Epithelial cell of esophagus (primary cell): ENCODE measurements around the gene ST3GAL5.

ENCODE experiments used
- DNase-seq: peaks from one replicate; pipeline ENCODE4 v3.0.0; 2010; ENCODE audit warnings: low read depth
- H3K4me3 ChIP-seq: 2 replicates; pipeline ENCODE4 v1.5.1; 2011; ENCODE audit warnings: mild to moderate bottlenecking, low read length, control low read depth
- TF ChIP-seq, protein P1 (sequence below): IDR thresholded peaks from 2 replicates; pipeline ENCODE4 v1.5.1; 2011; ENCODE audit warnings: low read depth, mild to moderate bottlenecking, low read length, control low read depth, inconsistent platforms; ENCODE audit not compliant: insufficient read depth; ENCODE audit errors: missing control alignments

The ST3GAL5 gene

DNA sequence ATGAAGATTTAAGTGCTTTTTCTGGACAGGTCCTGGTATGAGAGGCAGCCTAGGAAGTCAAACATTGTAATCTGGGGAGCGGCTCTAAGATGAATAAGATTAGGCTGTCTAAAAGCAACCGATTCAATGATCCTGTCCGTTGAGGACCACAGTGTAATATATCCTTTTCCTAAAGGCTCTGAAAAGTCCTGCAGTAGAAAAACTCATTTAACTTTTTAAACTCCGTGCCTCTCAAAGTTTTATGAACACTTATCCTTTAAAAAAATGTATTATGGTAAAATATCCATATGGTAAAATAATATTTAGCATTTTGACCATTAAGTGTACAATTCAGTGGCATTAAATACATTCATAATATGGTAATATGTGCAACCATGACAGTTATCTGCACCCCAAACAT lies 95.2 kb downstream of the ST3GAL5 start:
- DNase-seq: no peak
- no peak overlapping the region for H3K4me3 ChIP-seq
- TF ChIP-seq, protein P1, sequence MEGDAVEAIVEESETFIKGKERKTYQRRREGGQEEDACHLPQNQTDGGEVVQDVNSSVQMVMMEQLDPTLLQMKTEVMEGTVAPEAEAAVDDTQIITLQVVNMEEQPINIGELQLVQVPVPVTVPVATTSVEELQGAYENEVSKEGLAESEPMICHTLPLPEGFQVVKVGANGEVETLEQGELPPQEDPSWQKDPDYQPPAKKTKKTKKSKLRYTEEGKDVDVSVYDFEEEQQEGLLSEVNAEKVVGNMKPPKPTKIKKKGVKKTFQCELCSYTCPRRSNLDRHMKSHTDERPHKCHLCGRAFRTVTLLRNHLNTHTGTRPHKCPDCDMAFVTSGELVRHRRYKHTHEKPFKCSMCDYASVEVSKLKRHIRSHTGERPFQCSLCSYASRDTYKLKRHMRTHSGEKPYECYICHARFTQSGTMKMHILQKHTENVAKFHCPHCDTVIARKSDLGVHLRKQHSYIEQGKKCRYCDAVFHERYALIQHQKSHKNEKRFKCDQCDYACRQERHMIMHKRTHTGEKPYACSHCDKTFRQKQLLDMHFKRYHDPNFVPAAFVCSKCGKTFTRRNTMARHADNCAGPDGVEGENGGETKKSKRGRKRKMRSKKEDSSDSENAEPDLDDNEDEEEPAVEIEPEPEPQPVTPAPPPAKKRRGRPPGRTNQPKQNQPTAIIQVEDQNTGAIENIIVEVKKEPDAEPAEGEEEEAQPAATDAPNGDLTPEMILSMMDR: no peak

DNA sequence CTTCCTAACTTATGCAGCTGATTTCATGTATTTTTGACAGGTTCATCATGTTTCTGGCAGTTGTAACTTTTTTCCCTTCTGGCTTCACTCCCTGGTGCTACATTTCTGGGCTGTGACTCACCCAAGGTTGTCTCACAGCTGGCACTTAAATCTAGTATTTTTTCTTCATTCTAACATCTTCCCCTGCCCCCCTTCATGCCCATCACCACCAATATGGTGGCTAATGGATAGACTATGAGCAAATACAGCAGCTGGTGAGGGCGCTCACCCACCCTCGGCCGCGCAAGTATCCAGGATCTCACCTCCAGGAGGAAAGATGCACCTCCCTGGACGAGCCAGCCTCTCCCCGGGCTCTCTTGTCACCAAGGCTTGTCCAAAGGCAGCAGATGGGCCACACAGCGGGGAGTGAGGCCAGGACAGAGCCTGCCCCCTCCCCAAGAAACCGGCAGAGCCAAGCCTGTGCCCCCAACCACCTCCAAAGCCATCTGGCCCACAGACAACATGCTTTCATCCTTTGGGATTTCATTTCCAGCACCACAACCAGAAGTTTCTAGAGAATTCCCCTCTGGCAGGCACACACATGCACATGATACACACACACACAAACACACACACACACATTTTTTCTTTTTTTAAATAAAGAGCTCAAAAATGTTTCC lies 95.9 kb downstream of the ST3GAL5 start:
- H3K4me3 ChIP-seq: no peak overlapping the region
- TF ChIP-seq, protein P1: no peak
- DNase-seq: peak; percentile 70

- H3K4me3 ChIP-seq: no peak overlapping the region
- DNase-seq: no peak
- TF ChIP-seq, protein P1: no peak
Observed at GRCh38 chr2:85791704-85792565, 96.9 kb downstream of the ST3GAL5 start.

DNA sequence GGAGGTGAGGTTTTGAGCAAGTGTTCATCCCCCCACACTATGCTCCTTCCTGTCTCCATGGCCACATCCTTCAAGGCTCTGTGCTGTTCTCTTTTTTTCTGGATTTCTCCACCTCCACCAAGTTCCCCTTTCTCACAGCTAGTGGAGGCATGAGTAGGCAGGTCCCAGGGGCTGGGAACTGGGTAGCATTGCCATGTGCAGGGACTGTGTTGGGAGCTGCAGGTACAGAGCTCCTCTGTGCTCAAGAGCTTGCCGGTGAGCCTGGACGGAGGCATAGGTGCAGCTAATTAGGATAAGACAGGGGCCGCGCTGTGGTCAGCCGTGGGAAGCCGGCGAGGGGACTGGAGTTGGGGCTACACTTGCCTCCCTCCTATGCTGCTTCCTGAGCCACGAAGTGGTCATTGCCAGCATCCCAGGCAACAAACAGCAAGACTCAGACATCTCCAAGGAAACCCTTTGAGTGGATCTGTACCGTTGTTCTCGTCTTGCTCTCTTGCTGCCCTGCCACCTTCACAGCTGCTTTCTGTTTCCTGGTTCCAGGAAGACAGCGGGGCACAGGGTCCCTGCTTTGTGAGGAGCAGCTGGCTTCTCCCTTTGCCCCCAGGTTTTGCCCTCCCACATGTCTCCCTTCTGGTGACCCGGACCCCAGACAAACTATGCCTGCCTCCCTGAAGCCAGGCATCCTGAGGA lies 98.1 kb downstream of the ST3GAL5 start:
- DNase-seq: no peak
- no peak overlapping the region for H3K4me3 ChIP-seq
- TF ChIP-seq, protein P1: no peak

GRCh38 chr2:85790032-85790431 lies 98.8 kb downstream of the ST3GAL5 start:
- H3K4me3 ChIP-seq: no peak overlapping the region
- TF ChIP-seq, protein P1: no peak
- no peak for DNase-seq

- TF ChIP-seq, protein P1: no peak
- no peak overlapping the region for H3K4me3 ChIP-seq
- no peak for DNase-seq
Observed at GRCh38 chr2:85789271-85789670, 99.5 kb downstream of the ST3GAL5 start.
